Ishikawa (cell line): ENCODE results near the gene ACTRT2.

Experiments used
- EGR1 ChIP-seq: IDR thresholded peaks from 2 replicates; pipeline ENCODE4 v1.6.1; 2012
- FOXM1 ChIP-seq: IDR thresholded peaks from 2 replicates; pipeline ENCODE4 v1.6.1; 2012; ENCODE audit warnings: low read depth, borderline replicate concordance
- NFIC ChIP-seq: IDR thresholded peaks from 2 replicates; pipeline ENCODE4 v1.6.1; 2012
- RAD21 ChIP-seq: IDR thresholded peaks from 2 replicates; pipeline ENCODE4 v1.6.1; 2012; ENCODE audit warnings: low read depth
- TAF1 ChIP-seq: IDR thresholded peaks from 2 replicates; pipeline ENCODE4 v1.6.1; 2012; ENCODE audit warnings: low read depth, mild to moderate bottlenecking
- TEAD4 ChIP-seq: IDR thresholded peaks from 2 replicates; pipeline ENCODE4 v1.6.1; 2012
- YY1 ChIP-seq: IDR thresholded peaks from 2 replicates; pipeline ENCODE4 v1.6.1; 2012; ENCODE audit warnings: low read depth
- ZBTB7A ChIP-seq: IDR thresholded peaks from 2 replicates; pipeline ENCODE4 v1.6.1; 2012; ENCODE audit warnings: low read depth
- TF ChIP-seq, protein P1 (sequence below): IDR thresholded peaks from 2 replicates; pipeline ENCODE4 v1.6.1; 2012; ENCODE audit warnings: low read depth, mild to moderate bottlenecking
- TF ChIP-seq, protein P2 (sequence below): IDR thresholded peaks from 2 replicates; pipeline ENCODE4 v1.6.1; 2012

DNA sequence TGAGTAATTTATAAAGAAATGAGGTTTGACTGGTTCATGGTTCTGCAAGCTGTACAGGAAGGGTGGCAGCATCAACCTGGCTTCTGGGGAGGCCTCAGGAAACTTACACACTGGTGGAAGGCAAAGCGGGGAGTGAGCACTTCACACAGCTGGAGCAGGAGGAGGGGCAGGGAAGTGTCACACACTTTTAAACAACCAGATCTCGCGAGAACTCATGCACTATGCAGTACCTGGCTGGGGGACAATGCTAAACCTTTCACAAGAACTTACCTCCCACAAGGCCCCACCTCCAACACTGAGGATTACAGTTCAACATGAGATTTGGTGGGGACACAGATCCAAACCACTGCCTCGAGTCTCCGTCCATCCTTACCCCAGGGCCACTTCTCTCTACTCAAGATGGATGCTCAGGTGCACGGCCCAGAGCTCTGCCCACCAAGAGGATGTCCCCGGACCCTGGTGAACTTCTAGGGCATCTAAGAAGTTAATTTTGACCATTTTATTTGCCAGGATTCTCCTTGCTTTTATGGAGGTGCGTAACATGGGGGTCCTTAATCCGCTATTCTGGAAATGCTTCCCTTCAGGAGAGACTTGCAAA lies 22.7 kb upstream of the ACTRT2 start:
- TF ChIP-seq ZBTB7A (no peak), TEAD4 (no peak), RAD21 (no peak), EGR1 (no peak), TAF1 (no peak), NFIC (no peak), FOXM1 (no peak), YY1 (no peak)
- TF ChIP-seq, protein P1, sequence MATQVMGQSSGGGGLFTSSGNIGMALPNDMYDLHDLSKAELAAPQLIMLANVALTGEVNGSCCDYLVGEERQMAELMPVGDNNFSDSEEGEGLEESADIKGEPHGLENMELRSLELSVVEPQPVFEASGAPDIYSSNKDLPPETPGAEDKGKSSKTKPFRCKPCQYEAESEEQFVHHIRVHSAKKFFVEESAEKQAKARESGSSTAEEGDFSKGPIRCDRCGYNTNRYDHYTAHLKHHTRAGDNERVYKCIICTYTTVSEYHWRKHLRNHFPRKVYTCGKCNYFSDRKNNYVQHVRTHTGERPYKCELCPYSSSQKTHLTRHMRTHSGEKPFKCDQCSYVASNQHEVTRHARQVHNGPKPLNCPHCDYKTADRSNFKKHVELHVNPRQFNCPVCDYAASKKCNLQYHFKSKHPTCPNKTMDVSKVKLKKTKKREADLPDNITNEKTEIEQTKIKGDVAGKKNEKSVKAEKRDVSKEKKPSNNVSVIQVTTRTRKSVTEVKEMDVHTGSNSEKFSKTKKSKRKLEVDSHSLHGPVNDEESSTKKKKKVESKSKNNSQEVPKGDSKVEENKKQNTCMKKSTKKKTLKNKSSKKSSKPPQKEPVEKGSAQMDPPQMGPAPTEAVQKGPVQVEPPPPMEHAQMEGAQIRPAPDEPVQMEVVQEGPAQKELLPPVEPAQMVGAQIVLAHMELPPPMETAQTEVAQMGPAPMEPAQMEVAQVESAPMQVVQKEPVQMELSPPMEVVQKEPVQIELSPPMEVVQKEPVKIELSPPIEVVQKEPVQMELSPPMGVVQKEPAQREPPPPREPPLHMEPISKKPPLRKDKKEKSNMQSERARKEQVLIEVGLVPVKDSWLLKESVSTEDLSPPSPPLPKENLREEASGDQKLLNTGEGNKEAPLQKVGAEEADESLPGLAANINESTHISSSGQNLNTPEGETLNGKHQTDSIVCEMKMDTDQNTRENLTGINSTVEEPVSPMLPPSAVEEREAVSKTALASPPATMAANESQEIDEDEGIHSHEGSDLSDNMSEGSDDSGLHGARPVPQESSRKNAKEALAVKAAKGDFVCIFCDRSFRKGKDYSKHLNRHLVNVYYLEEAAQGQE: no peak
- TF ChIP-seq, protein P2, sequence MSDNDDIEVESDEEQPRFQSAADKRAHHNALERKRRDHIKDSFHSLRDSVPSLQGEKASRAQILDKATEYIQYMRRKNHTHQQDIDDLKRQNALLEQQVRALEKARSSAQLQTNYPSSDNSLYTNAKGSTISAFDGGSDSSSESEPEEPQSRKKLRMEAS: no peak
